ENCODE data around the gene MVB12B. TPM values are rescaled to one million over a fixed set of nuclear protein-coding genes. Genes with fewer than 3 reads are reported as not detected.

MVB12B gene
- total RNA-seq, 1 experiment from 2014 or later: 10.9 TPM

DNA sequence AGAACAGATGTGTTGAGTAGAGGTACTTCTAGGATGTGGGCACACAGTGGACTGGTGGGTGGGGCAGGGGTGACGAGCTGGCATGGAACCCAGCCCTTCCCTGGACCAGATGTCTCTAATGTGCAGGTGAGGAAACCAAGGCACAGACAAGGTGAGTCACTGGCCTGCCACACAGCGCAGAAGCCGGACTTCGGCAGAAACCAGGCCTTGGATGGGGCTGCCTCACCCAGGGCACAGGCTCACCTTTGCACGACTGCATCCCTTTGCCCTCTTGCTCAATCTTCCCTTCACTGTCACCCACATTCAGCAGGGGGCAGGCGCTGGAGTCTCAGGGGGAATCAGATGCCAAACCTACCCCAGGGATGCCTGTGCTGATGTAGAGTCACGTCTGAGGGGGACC, 221.7 kb downstream of the MVB12B start:
- Histone ChIP-seq H3K4me2 (ENCODE audit: low read length) (no peak overlapping the region), H3K27me3 (ENCODE audit: insufficient read depth, low read length) (no peaks in the 10 kb centered on the region), H3K9ac (ENCODE audit: low read length) (no peak overlapping the region), H3K4me1 (ENCODE audit: control insufficient read depth in 1 of 2, insufficient read depth in 2 of 2, low read length in 2 of 2) (no peaks in the 10 kb centered on the region), H4K20me1 (ENCODE audit: insufficient read depth) (no peaks in the 10 kb centered on the region), H3K36me3 (ENCODE audit: control insufficient read depth in 1 of 2, insufficient read depth in 2 of 2, low read length in 2 of 2) (no peaks in the 10 kb centered on the region), H3K4me3 (replicated peaks in 1 of 2; ENCODE audit: low read depth in 1 of 2, low read length in 2 of 2) (no peak overlapping the region), H3K9me2 (ENCODE audit: insufficient read depth) (no peaks in the 10 kb centered on the region), H3K9me3 (ENCODE audit: control insufficient read depth in 1 of 2, insufficient read depth in 1 of 2, low read depth in 1 of 2, low read length in 2 of 2) (no peaks in the 10 kb centered on the region), H3K27ac (ENCODE audit: low read depth, low read length) (no peak overlapping the region), H3K79me2 (ENCODE audit: insufficient read depth, low read length) (no peaks in the 10 kb centered on the region), H2AFZ (ENCODE audit: low read depth, low read length, poor library complexity, severe bottlenecking) (no peak overlapping the region)
- POLR2A ChIA-PET: no interaction called here
- CTCF ChIA-PET: interaction anchor here (1.2 kb wide), 1 partner anchor 10 kb away, joined by 3 read pairs; no protein-coding TSS in a partner anchor
- TF ChIP-seq POLR2AphosphoS5 (IDR thresholded peaks at IDR 0.05; ENCODE audit: low read depth, low read length) (no peak), TCF7L2 (IDR thresholded peaks at IDR 0.05; ENCODE audit: borderline replicate concordance, extremely low read depth, insufficient read depth, insufficient read length) (no peak), SRF (IDR thresholded peaks at IDR 0.05; ENCODE audit: low read depth) (no peak), RAD21 (IDR thresholded peaks at IDR 0.05; ENCODE audit: low read depth) (no peak)
- TF ChIP-seq, protein P1, sequence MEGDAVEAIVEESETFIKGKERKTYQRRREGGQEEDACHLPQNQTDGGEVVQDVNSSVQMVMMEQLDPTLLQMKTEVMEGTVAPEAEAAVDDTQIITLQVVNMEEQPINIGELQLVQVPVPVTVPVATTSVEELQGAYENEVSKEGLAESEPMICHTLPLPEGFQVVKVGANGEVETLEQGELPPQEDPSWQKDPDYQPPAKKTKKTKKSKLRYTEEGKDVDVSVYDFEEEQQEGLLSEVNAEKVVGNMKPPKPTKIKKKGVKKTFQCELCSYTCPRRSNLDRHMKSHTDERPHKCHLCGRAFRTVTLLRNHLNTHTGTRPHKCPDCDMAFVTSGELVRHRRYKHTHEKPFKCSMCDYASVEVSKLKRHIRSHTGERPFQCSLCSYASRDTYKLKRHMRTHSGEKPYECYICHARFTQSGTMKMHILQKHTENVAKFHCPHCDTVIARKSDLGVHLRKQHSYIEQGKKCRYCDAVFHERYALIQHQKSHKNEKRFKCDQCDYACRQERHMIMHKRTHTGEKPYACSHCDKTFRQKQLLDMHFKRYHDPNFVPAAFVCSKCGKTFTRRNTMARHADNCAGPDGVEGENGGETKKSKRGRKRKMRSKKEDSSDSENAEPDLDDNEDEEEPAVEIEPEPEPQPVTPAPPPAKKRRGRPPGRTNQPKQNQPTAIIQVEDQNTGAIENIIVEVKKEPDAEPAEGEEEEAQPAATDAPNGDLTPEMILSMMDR (IDR thresholded peaks at IDR 0.05 in 2 of 3, conservative IDR thresholded peaks at IDR 0.05 in 1 of 3; ENCODE audit: borderline replicate concordance in 1 of 3, insufficient read depth in 1 of 3, low read depth in 2 of 3, low read length in 2 of 3): no peak
- intact Hi-C loops (cut with micrococcal nuclease): no loop called here
- RAD21 ChIA-PET (ENCODE audit: low non-redundant PET in 1 of 2, low total read pairs in 2 of 2, uncharacterized antibody in 2 of 2, unreplicated experiment in 2 of 2): no interaction called here
- ATAC-seq (no peak), DNase-seq (ENCODE audit: low read depth, low spot score) (no peak)
- BruUV-seq (replicated peaks): no TSS peak

DNA sequence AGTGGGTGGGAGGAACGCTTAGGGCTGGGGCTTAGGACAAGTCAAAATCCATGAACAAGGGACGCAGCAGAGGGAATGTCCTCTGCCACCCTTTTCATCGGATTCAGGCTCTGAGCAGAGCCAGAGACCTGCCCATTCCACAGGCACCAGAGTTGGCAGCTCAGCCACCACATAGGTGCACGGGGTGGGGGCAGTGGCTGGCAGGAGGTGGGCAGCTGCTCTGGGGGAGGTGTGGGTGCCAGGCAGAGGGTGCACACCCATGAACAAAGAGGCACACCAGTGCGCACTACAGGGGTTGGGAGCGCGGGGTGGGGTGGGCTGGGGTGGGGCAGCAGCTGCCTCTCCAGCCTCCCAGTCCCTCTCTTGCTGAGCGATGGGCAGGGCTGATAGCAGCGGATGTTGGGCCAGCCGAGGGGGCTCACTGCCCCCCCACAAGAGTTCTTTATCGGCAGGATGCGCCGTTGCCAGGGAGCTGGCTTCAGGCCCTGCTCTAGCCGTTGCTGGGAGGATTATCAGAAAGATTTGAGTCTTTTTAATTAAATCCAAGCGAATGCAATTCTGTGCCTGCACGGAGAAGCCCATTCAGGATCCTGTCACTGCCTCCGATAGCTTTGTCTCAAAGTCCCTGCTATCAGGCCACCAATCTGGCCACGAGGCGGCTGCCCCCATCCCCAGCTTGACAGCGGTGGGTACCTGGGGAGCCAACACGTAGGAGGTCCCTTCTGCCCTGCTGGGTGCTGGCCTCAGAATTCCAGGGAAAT, 222.8 kb downstream of the MVB12B start:
- Histone ChIP-seq H3K9me3 (ENCODE audit: control insufficient read depth in 1 of 2, insufficient read depth in 1 of 2, low read depth in 1 of 2, low read length in 2 of 2) (no peaks in the 10 kb centered on the region), H3K36me3 (ENCODE audit: control insufficient read depth in 1 of 2, insufficient read depth in 2 of 2, low read length in 2 of 2) (no peaks in the 10 kb centered on the region), H3K27me3 (ENCODE audit: insufficient read depth, low read length) (no peaks in the 10 kb centered on the region), H3K9ac (ENCODE audit: low read length) (no peak overlapping the region), H2AFZ (ENCODE audit: low read depth, low read length, poor library complexity, severe bottlenecking) (no peak overlapping the region), H3K27ac (ENCODE audit: low read depth, low read length) (no peak overlapping the region), H3K4me1 (ENCODE audit: control insufficient read depth in 1 of 2, insufficient read depth in 2 of 2, low read length in 2 of 2) (no peaks in the 10 kb centered on the region), H3K4me3 (replicated peaks in 1 of 2; ENCODE audit: low read depth in 1 of 2, low read length in 2 of 2) (no peak overlapping the region), H3K4me2 (ENCODE audit: low read length) (no peak overlapping the region), H4K20me1 (ENCODE audit: insufficient read depth) (no peaks in the 10 kb centered on the region), H3K9me2 (ENCODE audit: insufficient read depth) (no peaks in the 10 kb centered on the region), H3K79me2 (ENCODE audit: insufficient read depth, low read length) (no peaks in the 10 kb centered on the region)
- no peak; the same call in 1 of the 2 replicates for ATAC-seq
- intact Hi-C loops (cut with micrococcal nuclease): no loop called here
- ChIA-PET RAD21 (ENCODE audit: low non-redundant PET in 1 of 2, low total read pairs in 2 of 2, uncharacterized antibody in 2 of 2, unreplicated experiment in 2 of 2) (interaction anchor here in 1 of 2 experiments (0.6 kb wide), 1 partner anchor 232 kb away, joined by 8 read pairs; no protein-coding TSS in a partner anchor), POLR2A (no interaction called here), CTCF (interaction anchor here (1.7 kb wide), 1 partner anchor 9 kb away, joined by 6 read pairs; no protein-coding TSS in a partner anchor)
- no peak for TF ChIP-seq YY1 (IDR thresholded peaks at IDR 0.05; ENCODE audit: extremely low read depth, insufficient replicate concordance, low read depth, low read length)
- TF ChIP-seq SP1 (IDR thresholded peaks at IDR 0.05; ENCODE audit: low read depth): no peak
- no TSS peak for BruUV-seq (replicated peaks)
- no peak for DNase-seq (ENCODE audit: low read depth, low spot score)

Measured in HCT116 (cell line).